GM19023 (cell line): Measurements from ENCODE around the gene DHRS4L2.
"Not testable (repeated sequence)": the region's sequence is repeated elsewhere in the genome, so short reads cannot be mapped to it uniquely, and the experiment has no call there.

Source experiments
- ATAC-seq: cut with Tn5 transposase; IDR thresholded peaks from one replicate; pipeline ENCODE4 v1.9.1; 2021; ENCODE audit warnings: mild to moderate bottlenecking, moderate library complexity; ENCODE audit not compliant: unreplicated experiment

Gene DHRS4L2

GRCh38 chr14:23988607-23989363, at the start of gene DHRS4L2:
Gene DHRS4L2 (plus strand): TSS chr14:23988929. CDS start chr14:23988948, 19 bp downstream.
- peak; percentile 76 for ATAC-seq

GRCh38 chr14:23939607-23940326, 49.0 kb upstream of the DHRS4L2 start:
- ATAC-seq = no peak

GRCh38 chr14:23941230-23941629, 47.5 kb upstream of the DHRS4L2 start:
- no peak for ATAC-seq

GRCh38 chr14:23941669-23942068, 47.1 kb upstream of the DHRS4L2 start:
- ATAC-seq = no peak

- no peak for ATAC-seq
These were observed 46.1 kb upstream of the DHRS4L2 start for GRCh38 chr14:23942587-23942986.

- ATAC-seq = not testable (repeated sequence)
These were observed 39.7 kb upstream of the DHRS4L2 start for GRCh38 chr14:23949069-23949468.

GRCh38 chr14:23950411-23951135, 38.2 kb upstream of the DHRS4L2 start:
- no peak for ATAC-seq

- not testable (repeated sequence) for ATAC-seq
These were observed 37.6 kb upstream of the DHRS4L2 start for GRCh38 chr14:23951136-23951466.

GRCh38 chr14:23951590-23952201, 37.0 kb upstream of the DHRS4L2 start:
- ATAC-seq = no peak

GRCh38 chr14:23953116-23953463, 35.6 kb upstream of the DHRS4L2 start:
- ATAC-seq = not testable (repeated sequence)

GRCh38 chr14:23953464-23954278, 35.1 kb upstream of the DHRS4L2 start, which contains the start of gene DHRS4:
Gene DHRS4 (plus strand): TSS chr14:23953770. CDS start chr14:23953789, 19 bp downstream.
- ATAC-seq = peak; percentile 90

- peak; percentile 8 for ATAC-seq
These were observed 34.5 kb upstream of the DHRS4L2 start for GRCh38 chr14:23954279-23954614.

- not testable (repeated sequence) for ATAC-seq
These were observed 33.8 kb upstream of the DHRS4L2 start for GRCh38 chr14:23954965-23955364.

GRCh38 chr14:23955811-23956210, 32.9 kb upstream of the DHRS4L2 start:
- not testable (repeated sequence) for ATAC-seq

- ATAC-seq = not testable (repeated sequence)
These were observed 30.7 kb upstream of the DHRS4L2 start for GRCh38 chr14:23957913-23958569.

- ATAC-seq = not testable (repeated sequence)
These were observed 27.8 kb upstream of the DHRS4L2 start for GRCh38 chr14:23960899-23961298.

- not testable (repeated sequence) for ATAC-seq
These were observed 27.0 kb upstream of the DHRS4L2 start for GRCh38 chr14:23961704-23962103.

GRCh38 chr14:23969130-23969480, 19.6 kb upstream of the DHRS4L2 start:
- ATAC-seq = not testable (repeated sequence)

GRCh38 chr14:23969481-23970282, 19.0 kb upstream of the DHRS4L2 start:
- ATAC-seq = peak; percentile 68
